Activated CD8-positive, alpha-beta T cell treated with anti-CD3 and anti-CD28 coated beads for 36 hours (primary cell): ENCODE data around the gene MRPS6. TPM values are rescaled to one million over a fixed set of nuclear protein-coding genes. Genes with fewer than 3 reads are reported as not detected.

Source experiments
- ATAC-seq: fragments of 200-7000 bp; cut with Tn5 transposase; one replicate; pipeline ENCODE4 v1.10.0; 2021; ENCODE audit warnings: mild to moderate bottlenecking, moderate library complexity
- CTCF ChIA-PET: fragments of 350-600 bp; sonication (Branson Sonifier 250); formaldehyde crosslinking; loops from one replicate; lab custom pipeline; 2021; ENCODE audit warnings: antibody characterized with exemption; lab: Charles Lee
- POLR2A ChIA-PET: fragments of 350-600 bp; sonication (Branson Sonifier 250); formaldehyde crosslinking; loops from one replicate; lab custom pipeline; 2021; ENCODE audit warnings: antibody characterized with exemption; lab: Charles Lee
- DNase-seq: peaks from one replicate; pipeline ENCODE4 v3.0.0-alpha.2; 2020
- H3K27ac Mint-ChIP-seq: one replicate; pipeline ENCODE4 v1.8.0; 2021; ENCODE audit warnings: mild to moderate bottlenecking, mixed read lengths
- H3K27me3 Mint-ChIP-seq: one replicate; pipeline ENCODE4 v1.8.0; 2021; ENCODE audit warnings: mixed read lengths
- H3K36me3 Mint-ChIP-seq: one replicate; pipeline ENCODE4 v1.8.0; 2021; ENCODE audit warnings: low read depth, mixed read lengths
- H3K4me1 Mint-ChIP-seq: one replicate; pipeline ENCODE4 v1.8.0; 2021; ENCODE audit warnings: low read depth, mixed read lengths
- H3K4me3 Mint-ChIP-seq: one replicate; pipeline ENCODE4 v1.8.0; 2021; ENCODE audit warnings: mild to moderate bottlenecking, moderate library complexity, mixed read lengths
- H3K9me3 Mint-ChIP-seq: one replicate; pipeline ENCODE4 v1.8.0; 2021; ENCODE audit warnings: mixed read lengths
- CTCF ChIP-seq: fragments of 200-600 bp; IDR thresholded peaks from one replicate; pipeline ENCODE4 v1.8.0; 2022; ENCODE audit warnings: antibody characterized with exemption, mild to moderate bottlenecking
- intact Hi-C: fragments of 100-400 bp; cut with micrococcal nuclease; formaldehyde crosslinking; loops from one replicate; pipeline ENCODE4 v1.10.0; 2022
- total RNA-seq, 2 experiments: library from RNA; stranded (reverse); gene quantifications; one replicate each; pipeline ENCODE4 v1.2.3, GENCODE V29; 2021

The MRPS6 gene
- total RNA-seq, 2 experiments from 2014 or later = 93.9 to 95.2 TPM

- Mint-ChIP-seq H3K36me3 (peaks cover 75% of the 10 kb centered on the region), H3K27me3 (no peaks in the 10 kb centered on the region), H3K9me3 (peaks cover 3% of the 10 kb centered on the region), H3K4me1 (peaks cover 81% of the 10 kb centered on the region), H3K27ac (peak overlapping the region; percentile 69), H3K4me3 (no peak overlapping the region)
- ChIA-PET POLR2A (interaction anchor here (0.6 to 0.7 kb wide), 2 partner anchors 92 to 1451 kb away, joined by 3 read pairs; no protein-coding TSS in a partner anchor), CTCF (interaction anchor here (1.3 to 9.6 kb wide), 4 partner anchors 8 to 204 kb away, joined by 4 to 65 read pairs (median 9); no protein-coding TSS in a partner anchor)
- intact Hi-C loops = loop anchor here (2.0 to 5.0 kb wide), 2 partner anchors 51 to 71 kb away; no protein-coding TSS in a partner anchor
- TF ChIP-seq CTCF = no peak
- ATAC-seq = no peak
- no peak for DNase-seq
These were observed 54.7 kb downstream of the MRPS6 start for GRCh38 chr21:34128124-34128523.

- ChIA-PET POLR2A (interaction anchor here (0.6 to 2.0 kb wide), 7 partner anchors 52 to 1451 kb away, joined by 3 to 4 read pairs (median 3); no protein-coding TSS in a partner anchor), CTCF (interaction anchor here (0.6 to 9.6 kb wide), 15 partner anchors 8 to 219 kb away, joined by 3 to 65 read pairs (median 4); no protein-coding TSS in a partner anchor)
- ATAC-seq = peak; percentile 1
- Mint-ChIP-seq H3K36me3 (peaks cover 76% of the 10 kb centered on the region), H3K4me1 (peaks cover 83% of the 10 kb centered on the region), H3K27ac (peak overlapping the region; percentile 92), H3K27me3 (no peaks in the 10 kb centered on the region), H3K4me3 (peak overlapping the region; percentile 58), H3K9me3 (peaks cover 3% of the 10 kb centered on the region)
- TF ChIP-seq CTCF = no peak
- no peak for DNase-seq
- intact Hi-C loops = loop anchor here (2.0 to 5.0 kb wide), 2 partner anchors 51 to 70 kb away; no protein-coding TSS in a partner anchor
These were observed 55.3 kb downstream of the MRPS6 start for GRCh38 chr21:34128674-34129038.

- ChIA-PET POLR2A (interaction anchor here (0.6 to 2.0 kb wide), 12 partner anchors 9 to 1450 kb away, joined by 3 to 10 read pairs (median 3); no protein-coding TSS in a partner anchor), CTCF (interaction anchor here (0.6 to 9.6 kb wide), 17 partner anchors 9 to 219 kb away, joined by 3 to 65 read pairs (median 4); no protein-coding TSS in a partner anchor)
- Mint-ChIP-seq H3K27ac (peak overlapping the region; percentile 92), H3K36me3 (peaks cover 77% of the 10 kb centered on the region), H3K9me3 (peaks cover 3% of the 10 kb centered on the region), H3K4me3 (peak overlapping the region; percentile 58), H3K27me3 (no peaks in the 10 kb centered on the region), H3K4me1 (peaks cover 80% of the 10 kb centered on the region)
- intact Hi-C loops = loop anchor here (2.0 to 5.0 kb wide), 2 partner anchors 52 to 70 kb away; no protein-coding TSS in a partner anchor
- DNase-seq (peak; percentile 90), ATAC-seq (peak; percentile 92)
- TF ChIP-seq CTCF = no peak
These were observed 55.9 kb downstream of the MRPS6 start for GRCh38 chr21:34129039-34129891.

- intact Hi-C loops = loop anchor here (2.0 to 5.0 kb wide), 2 partner anchors 53 to 69 kb away; no protein-coding TSS in a partner anchor
- ATAC-seq (peak; percentile 25), DNase-seq (peak; percentile 29)
- Mint-ChIP-seq H3K9me3 (no peaks in the 10 kb centered on the region), H3K36me3 (peaks cover 78% of the 10 kb centered on the region), H3K4me1 (peaks cover 81% of the 10 kb centered on the region), H3K27ac (peak overlapping the region; percentile 92), H3K27me3 (no peaks in the 10 kb centered on the region), H3K4me3 (peak overlapping the region; percentile 58)
- TF ChIP-seq CTCF = no peak
- ChIA-PET POLR2A (interaction anchor here (0.6 to 2.0 kb wide), 8 partner anchors 9 to 196 kb away, joined by 3 to 10 read pairs (median 4); no protein-coding TSS in a partner anchor), CTCF (interaction anchor here (0.7 to 9.6 kb wide), 15 partner anchors 10 to 218 kb away, joined by 3 to 65 read pairs (median 4); no protein-coding TSS in a partner anchor)
These were observed 56.7 kb downstream of the MRPS6 start for GRCh38 chr21:34129901-34130715.
